ENCODE measurements around the gene MGAT3. TPM values are rescaled to one million over a fixed set of nuclear protein-coding genes. Genes with fewer than 3 reads are reported as not detected.

The MGAT3 gene
- total RNA-seq, 1 experiment from 2014 or later = 0.86 TPM

DNA sequence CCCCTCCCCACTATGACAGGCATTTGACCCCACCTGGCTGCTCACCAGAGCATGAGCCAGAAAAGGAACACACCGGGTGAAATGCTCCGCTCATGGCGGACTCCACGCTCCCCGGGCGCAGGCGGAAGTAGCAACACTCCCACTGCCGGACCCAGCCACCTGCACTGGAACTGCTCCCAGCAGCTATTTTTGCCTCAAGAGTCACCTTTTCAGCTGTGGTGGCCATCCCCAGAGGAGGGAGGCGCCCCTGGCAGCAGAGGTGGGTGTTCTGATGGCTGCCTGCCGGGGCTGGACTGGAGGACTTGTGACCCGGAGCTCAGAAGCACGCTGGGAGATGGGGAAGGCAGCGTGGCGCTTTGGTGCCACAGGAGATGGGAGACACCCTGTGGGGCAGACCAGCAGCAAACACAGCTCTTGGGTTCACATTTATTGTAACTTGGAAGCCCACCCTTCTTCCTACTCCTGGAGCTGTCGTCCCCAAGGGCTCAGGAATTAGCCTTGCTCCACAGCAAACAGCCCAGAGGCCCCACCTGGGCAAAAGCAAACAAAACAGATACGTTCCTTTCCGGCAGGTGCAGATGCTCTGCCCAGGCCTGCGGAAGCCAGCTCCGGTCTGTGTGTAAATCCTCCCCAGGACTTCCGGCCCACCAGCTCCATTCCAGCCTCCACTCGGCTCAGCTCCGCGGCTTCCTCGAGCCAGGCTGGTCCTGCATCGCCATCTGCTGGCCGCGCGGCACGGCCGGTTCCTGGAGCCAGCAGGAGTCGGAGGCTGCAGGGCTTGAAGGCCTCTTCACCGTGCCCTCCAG is 72.1 kb downstream of the MGAT3 start:
- DNase-seq (ENCODE audit: low read depth) = peak; percentile 92

DNA sequence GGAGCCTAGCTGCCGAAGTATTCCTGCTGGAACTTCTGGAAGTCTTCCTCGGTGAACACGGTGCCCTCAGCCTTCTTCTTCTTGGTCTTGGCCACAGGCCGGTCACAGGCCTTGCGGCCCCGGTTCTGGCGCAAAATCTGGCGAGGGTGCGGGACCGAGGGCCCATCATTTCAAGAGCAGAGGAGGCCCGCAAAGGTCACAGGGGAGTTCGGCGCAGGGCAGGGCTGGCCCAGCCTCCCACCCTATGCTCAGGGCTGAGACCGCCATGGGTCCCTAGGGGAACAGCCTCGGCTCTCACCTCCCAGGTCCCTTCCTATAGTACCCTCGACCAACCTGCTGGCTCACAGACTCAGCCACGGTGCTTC is 72.7 kb downstream of the MGAT3 start:
- no peak for DNase-seq (ENCODE audit: low read depth)

DNA sequence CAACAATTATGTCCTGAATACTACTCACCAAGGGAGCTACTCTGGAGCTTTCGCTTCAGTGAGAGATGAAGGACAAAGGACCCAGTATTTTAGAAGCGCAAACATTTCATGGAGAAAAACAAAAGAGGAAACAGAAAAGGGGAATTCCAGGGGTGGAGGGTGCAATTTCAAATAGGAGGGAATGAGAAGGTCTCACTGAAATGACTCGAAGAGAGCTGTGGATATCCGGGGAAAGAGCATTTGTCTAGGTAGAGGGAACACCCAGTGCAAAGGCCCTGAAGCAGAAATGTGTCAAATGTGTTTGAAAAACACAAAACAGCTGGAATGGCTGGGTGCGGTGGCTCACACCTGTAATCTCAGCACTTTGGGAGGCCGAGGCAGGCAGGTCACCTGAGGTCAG is 73.3 kb downstream of the MGAT3 start:
- DNase-seq (ENCODE audit: low read depth) = no peak

DNA sequence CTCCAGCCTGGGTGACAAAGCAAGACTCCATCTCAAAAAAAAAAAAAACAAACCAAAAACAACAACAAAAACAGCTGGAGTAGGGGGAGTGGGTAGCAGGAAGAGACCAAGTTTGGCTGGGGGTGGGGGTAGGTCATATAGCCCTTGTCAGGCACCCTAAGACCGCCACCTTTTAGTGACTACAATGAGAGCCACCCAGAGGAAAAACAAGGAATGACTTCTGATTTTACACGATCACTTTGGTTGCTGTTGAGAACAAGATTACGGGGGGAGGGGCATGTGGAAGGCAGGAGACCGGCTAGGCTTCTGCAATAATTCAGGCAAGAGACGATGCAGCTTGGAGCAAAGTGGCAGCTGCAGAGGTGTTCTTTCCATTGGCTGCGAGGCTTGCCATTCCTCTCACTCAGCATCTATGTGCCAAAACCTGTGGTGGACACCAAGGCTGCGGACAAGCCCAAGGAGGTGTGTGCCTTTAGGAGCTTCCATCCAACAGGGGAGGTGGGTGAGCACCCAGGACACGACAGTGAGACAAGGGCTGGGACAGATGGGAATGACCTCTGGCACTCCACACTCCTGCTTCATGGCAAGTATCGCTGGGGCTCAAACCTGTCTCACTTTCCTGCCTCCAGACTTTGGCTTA is 74.0 kb downstream of the MGAT3 start:
- DNase-seq (ENCODE audit: low read depth) = no peak

DNA sequence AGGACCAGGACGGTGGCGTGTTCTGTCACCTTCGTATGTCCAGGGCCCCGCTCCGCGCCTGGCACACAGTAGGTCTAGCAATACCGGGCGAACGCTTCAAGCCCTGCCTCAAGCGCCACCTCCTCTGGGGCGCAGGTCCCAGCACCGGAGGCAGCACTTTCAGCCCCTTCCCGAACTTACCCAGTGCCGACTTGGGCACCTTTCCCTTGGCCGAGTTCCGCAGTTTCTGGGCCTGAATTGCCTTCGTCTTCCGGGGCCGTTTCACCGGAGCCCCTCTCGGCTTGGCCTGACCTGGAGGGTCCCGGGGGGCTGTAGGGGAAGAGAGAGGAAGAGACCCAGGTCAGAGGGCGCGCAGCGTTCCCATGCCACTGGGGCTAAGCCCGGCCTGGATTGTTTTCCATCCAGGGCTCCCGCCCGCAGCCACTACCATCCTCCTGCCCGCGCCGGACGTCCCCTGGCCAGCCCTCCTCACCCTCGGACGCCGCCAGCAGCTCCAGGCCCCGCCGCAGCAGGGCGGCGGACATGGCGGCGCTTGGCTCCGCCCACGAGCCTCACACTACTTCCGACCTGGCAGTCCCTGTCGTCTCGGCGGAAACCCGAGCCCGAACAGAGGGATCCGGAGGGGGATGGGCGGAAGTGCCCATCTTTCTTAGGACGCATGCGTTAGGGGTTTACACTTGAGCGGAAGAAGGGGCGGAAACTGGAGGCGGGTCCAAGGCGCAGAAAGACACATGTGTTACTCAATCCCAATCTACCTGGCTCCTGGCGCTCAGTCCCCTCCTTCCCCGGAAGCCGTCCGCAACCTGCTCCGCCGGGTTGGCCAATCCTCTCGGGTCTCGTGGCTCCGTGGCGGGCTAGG is 75.6 kb downstream of the MGAT3 start, which contains the start of gene RPS19BP1:
Gene RPS19BP1 (minus strand): TSS at position 534 of the 859 bp plus-strand sequence. CDS start 10 bp downstream, at position 524.
- DNase-seq (ENCODE audit: low read depth) = peak; percentile 99

DNA sequence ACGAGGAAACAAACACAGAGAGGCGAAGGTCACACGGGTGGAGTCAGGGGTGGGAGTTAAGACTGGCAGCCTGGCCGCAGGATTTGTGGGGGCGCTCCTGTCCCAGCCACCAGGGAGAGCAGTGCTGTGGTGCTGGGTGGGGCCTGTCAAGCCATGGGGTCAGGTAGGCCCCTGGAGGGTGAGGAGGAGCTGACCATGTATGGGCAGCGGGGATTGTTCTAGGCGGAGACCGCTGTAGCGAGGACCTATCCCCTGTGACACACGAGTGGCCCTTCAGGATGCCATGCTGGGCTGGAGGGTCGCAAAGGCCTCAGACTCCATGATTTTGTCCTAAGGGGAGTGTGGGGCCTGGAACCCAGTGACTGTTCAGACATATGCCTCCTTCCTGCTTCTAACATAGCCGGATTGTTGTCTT is 77.3 kb downstream of the MGAT3 start:
- DNase-seq (ENCODE audit: low read depth) = no peak

DNA sequence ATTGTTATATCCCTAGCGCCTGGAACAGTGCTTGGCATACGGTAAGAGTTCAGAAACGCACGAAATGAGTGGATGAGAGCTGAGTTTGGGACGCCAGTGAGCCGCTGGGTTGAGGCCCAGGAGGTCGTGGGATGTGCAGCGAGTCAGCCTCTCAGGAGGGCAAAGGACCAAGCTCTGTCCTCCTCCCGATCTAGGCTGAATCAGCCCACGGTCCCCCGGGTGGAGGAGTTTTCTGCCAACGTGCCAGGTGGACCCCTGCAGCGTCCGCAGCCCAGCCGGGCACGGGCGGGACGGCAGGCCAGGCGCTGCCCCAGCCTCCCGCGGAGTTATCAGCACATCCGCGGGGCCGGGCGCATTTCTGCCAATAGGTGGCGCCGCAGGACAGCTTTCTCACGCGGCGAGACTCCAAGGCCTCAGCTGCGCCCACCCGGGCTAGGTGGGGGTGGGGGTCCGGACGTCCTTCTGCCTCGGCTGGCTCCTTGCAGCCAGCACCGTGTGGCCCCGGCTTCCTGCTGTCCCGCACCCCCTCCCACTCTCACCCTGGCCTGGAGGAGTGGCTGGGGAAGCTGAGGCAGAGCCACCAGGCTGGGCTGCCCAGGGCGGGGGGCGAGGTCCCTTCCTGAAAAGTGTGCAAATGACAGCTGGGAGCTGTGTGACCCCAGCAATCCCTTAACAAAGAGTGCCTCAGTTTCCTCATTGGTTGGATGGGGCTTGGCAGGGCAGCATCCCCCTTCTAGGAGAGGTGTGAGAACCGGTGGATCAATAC is 78.0 kb downstream of the MGAT3 start:
- DNase-seq (ENCODE audit: low read depth) = peak; percentile 74

DNA sequence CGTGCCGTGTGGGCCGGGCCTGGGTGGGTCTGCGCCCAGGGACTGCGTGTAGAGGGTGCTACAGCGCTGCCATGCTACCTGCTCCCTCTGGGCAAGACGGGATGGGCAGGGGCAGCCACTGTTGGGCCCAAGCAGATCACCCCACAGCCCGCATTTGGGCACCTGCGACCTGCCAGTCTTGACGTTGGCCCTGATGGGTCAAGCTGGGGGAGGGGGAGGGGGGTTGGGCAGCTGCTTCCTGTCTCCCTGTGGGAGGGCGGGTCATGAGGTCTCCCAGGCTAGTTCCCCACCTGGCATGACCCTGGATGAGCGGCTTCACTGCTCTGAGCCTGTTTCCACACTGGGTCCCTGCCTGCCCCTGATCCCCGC is 78.5 kb downstream of the MGAT3 start:
- DNase-seq (ENCODE audit: low read depth) = no peak

DNA sequence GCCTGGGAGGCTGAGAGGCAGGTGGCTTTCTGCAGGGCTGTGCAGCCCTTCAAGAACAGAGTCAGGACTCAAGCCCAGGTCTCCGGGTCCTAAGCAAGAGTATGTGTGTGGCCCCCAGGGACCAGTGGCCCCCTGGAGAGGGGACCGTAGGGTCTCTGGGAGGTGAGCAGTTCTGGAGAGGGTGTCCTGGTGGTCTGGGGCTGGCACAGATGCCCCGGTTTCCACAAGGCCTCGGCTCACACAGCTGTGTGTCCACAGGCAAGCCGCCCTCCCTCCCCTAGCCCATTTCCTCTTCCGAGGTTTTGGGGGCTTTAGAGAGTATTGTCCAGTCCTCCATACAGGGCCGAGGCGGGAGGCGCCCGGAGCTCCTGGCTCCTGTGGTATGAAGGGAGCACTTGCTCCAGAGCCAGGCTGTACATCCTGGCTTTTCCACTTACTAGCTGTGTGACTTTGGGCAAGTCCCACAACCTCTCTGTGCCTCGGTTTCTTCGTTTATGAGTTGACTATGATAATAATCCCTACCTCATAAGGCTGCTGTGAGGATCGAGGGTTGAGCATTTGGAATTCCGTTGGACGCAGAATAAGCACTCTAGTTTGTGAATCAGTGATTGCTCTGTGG is 79.1 kb downstream of the MGAT3 start:
- DNase-seq (ENCODE audit: low read depth) = no peak

DNA sequence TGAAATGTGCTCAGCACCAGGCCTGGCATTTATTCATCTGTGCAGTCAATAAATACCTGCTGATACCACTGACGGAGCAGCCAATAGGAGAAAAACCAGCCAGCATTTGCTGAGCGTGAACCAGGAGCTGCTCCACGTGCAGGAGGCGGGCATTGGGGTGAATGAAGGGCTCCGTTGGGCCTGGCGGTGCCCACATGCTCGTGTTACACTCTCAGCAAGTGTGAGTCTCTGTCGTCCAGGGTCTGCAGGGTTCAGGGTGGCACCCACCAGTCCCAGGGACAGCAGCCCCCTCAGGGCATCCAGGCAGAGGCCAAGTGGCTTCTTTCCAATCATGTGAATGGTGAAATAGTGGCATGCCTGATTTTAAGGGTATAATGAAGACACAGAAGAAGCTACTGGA is 79.9 kb downstream of the MGAT3 start:
- no peak for DNase-seq (ENCODE audit: low read depth)

DNA sequence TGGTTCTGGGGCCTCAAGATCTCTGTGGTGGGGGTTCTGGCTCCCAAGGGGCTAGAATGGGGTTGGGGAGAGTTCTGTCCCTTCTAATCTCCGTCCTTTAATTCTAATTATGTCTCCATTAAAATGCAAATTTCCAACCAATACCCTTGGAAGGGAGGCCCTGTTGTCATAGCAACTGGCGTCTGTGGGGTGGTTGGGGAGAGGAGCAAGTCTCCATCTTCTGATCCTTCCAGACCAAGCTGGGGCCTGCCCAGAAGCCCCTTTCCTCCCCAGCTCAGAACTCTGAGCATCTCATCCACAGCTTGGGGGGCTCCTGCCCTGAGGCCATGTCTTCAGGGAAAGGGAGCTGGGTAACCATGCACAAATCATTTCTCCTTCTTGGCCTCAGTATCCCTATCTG is 81.2 kb downstream of the MGAT3 start:
- no peak for DNase-seq (ENCODE audit: low read depth)

Other genes starting within 250 kb of the MGAT3 start
- 0.11 and 0.18 TPM in 2 replicates for gene PDGFB, start 212.0 kb upstream of the MGAT3 start, total RNA-seq (2014; rRNA removed; shearing (Covaris generic))
- 2,011 and 2,060 TPM in 2 replicates for gene RPL3, start 137.4 kb upstream of the MGAT3 start, total RNA-seq (2014; rRNA removed; shearing (Covaris generic))
- gene SYNGR1, start 107.0 kb upstream of the MGAT3 start, total RNA-seq (2014; rRNA removed; shearing (Covaris generic)) = 1.4 and 2.7 TPM in 2 replicates
- gene TAB1, start 57.2 kb upstream of the MGAT3 start, total RNA-seq (2014; rRNA removed; shearing (Covaris generic)) = 10.3 and 14.9 TPM in 2 replicates
- 25.7 and 27.2 TPM in 2 replicates for gene MIEF1, start 45.3 kb downstream of the MGAT3 start, total RNA-seq (2014; rRNA removed; shearing (Covaris generic))
- gene ATF4, start 63.5 kb downstream of the MGAT3 start, total RNA-seq (2014; rRNA removed; shearing (Covaris generic)) = 241 and 299 TPM in 2 replicates
- gene RPS19BP1, start 75.7 kb downstream of the MGAT3 start, total RNA-seq (2014; rRNA removed; shearing (Covaris generic)) = 208 and 302 TPM in 2 replicates
- not detected in 2 replicates for gene CACNA1I, start 113.7 kb downstream of the MGAT3 start, total RNA-seq (2014; rRNA removed; shearing (Covaris generic))